GM18502 (cell line): ENCODE results near the gene ADAMTS12.

Experiments
- ATAC-seq: cut with Tn5 transposase; IDR thresholded peaks from one replicate; pipeline ENCODE4 v1.9.1; 2021; ENCODE audit warnings: mild to moderate bottlenecking; ENCODE audit not compliant: unreplicated experiment, poor library complexity

The ADAMTS12 gene

DNA sequence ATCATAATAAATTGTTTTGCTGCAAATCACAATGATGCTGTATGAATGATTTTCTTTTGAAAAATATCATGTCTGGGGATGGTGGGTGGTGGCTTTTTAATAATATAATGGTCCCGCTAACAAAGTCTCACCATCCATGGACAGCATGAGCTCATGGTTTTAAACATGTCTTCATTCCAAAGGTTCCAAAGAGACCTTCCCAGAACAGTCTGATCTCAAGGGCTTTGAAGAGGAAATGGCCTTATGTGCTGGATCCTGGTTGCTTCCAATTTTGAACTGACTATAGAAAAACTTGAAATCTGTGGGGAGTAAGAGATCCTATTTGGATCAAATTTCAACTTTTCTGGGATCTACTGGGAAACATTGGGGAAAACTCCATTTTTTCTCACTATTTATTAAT lies 121.8 kb downstream of the ADAMTS12 start:
- ATAC-seq = no peak

- no peak for ATAC-seq
These were observed 122.6 kb downstream of the ADAMTS12 start for GRCh38 chr5:33769196-33769595.

DNA sequence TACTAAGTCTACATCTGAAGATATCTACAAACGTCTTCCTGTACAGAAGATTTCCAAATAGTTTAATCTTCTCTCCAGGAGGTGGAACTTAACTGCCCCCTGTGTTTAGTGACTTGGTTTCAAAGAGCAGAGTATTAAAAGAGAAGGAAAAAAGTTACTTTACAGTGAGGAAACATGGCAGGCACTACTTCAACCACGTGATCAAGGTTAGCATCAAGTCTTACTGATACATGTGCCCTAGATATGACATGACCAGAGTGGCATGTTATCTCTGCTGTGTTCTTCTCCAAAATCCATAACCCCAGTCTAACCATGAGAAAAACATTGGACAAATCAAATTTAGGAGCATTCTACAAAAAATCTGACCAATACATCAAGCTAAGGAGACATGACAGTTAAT lies 125.8 kb downstream of the ADAMTS12 start:
- ATAC-seq = no peak

GRCh38 chr5:33764786-33765185 lies 127.0 kb downstream of the ADAMTS12 start:
- ATAC-seq = no peak

GRCh38 chr5:33763435-33763834 lies 128.4 kb downstream of the ADAMTS12 start:
- no peak for ATAC-seq

DNA sequence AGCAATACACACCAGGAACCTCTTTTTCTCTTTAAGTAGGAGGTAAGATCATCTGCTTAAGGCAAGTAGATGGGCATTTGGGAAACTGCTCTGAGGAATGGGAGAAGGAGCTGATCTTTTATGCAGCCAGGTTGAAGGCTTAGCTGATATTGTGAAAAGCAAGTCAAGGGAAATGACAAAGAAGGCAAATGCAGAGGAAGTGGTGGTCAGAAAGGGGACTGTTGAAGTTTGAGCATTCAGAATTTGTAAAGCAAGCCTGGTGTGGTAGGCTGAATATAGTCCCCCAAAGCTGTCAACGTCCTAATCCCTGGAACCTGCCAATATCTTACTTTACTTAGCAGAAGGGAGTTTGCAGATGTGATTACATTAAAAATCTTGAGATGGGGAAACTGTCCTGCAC lies 128.9 kb downstream of the ADAMTS12 start:
- no peak for ATAC-seq

GRCh38 chr5:33761139-33761538 lies 130.7 kb downstream of the ADAMTS12 start:
- no peak for ATAC-seq

DNA sequence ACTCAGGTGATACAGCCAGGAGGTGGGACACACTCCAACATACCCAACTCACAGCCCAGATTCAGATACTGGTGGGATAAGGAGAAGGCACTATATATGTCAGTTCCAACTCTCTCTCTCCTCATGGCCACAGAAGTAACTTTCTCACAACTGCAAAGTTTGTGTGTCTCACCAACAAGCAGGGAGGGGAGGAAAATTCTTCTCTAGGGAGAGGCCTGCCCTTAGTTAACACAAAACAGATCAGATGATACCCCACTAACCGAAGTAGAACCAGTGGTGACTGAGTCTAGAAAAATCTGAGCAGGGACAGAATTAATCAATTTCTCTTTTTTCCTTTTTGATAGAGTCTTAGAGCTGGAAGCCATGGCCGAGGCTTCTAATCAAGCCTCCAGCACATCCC lies 133.1 kb downstream of the ADAMTS12 start:
- no peak for ATAC-seq

DNA sequence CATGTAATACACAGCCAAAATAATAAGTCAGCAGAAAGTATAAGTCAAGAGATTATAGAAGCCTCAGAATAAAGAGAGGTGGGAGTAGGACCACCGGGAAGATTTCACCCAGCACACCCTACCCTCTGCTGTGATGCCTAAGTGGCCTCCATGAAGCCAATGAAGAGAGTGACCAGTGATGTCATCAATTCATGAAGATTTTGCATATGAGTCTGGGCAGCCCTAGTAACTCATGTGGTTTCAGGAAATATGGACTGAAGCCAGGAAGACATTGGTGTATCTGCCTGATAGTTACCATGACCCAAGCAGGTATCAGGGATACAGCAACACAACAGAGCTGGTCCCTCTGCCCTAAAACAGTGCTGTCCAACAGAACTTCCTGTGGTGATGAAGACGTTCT lies 135.3 kb downstream of the ADAMTS12 start:
- no peak for ATAC-seq

DNA sequence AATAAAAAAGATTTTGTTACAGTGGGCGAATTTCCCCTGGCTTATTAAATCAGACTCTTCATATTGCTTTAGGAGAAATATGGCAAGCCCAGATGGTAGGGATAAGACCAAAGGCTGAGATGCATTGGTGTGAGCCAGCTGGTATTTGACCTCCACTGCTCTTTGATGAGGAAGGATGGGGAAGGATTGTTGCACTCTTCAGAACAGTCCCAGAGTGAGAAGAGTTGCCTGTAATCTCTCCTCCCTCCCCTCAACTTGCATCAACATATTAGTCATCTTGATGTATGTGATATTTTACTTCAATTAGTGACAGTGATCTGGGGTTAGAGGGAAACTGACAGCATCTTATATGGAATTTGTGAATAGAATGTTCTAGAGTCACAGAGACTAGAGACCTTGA lies 136.6 kb downstream of the ADAMTS12 start:
- no peak for ATAC-seq

- ATAC-seq = no peak
These were observed 138.1 kb downstream of the ADAMTS12 start for GRCh38 chr5:33753704-33754103.

GRCh38 chr5:33748754-33749153 lies 143.0 kb downstream of the ADAMTS12 start:
- no peak for ATAC-seq

DNA sequence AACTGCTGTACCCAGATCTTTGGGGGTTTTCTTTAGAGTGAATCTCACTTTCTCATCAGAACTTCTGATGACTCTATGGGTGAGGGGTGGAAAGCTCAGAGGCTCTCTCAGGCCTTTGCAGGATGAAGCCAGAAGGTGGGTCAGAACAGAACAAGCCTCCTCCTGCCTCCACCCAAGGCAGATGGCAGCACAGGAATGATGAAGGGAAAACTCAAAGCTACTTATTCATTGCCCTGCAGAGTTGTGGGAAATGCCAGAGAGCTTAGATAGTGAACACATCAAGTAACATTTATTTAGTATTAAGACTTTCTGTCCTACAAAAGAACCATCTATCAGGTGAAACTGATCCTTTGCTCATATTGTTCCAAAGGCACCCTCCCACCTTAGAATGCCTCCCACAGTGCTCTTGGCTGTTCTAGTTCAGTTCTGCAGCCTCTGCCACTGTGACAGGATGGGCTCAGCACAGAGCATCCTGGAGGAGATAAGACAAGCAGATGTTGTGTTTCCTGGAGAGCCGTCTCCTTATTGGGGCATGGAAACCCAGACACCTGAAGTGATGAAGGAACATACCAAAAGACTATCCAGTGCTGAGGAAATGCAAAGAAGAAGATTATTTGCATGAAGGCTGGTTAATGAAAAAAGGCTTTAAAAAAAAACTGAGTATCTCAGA lies 146.6 kb downstream of the ADAMTS12 start:
- no peak for ATAC-seq

- no peak for ATAC-seq
These were observed 148.7 kb downstream of the ADAMTS12 start for GRCh38 chr5:33743099-33743498.

GRCh38 chr5:33742181-33742580 lies 149.6 kb downstream of the ADAMTS12 start:
- ATAC-seq = no peak

DNA sequence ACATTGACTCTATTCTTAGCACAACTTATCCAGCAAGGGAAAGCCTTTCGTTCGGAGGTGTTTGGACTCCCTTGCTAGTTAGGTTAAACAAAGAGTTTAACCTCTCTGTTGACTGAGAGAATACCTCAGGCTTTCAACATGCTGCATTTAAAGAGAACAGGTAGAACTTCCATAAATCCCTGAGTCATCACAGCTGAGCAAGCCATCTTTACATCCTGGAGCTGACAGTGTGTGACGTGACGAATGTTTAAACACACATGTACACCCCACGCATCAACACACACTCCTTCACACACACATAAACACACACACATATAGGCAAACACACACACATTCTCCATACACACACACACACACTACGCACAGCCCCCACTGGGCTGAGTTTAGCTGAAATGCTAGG lies 152.8 kb downstream of the ADAMTS12 start:
- no peak for ATAC-seq

- no peak for ATAC-seq
These were observed 153.7 kb downstream of the ADAMTS12 start for GRCh38 chr5:33738097-33738496.

GRCh38 chr5:33737697-33738096 lies 154.1 kb downstream of the ADAMTS12 start:
- ATAC-seq = no peak

DNA sequence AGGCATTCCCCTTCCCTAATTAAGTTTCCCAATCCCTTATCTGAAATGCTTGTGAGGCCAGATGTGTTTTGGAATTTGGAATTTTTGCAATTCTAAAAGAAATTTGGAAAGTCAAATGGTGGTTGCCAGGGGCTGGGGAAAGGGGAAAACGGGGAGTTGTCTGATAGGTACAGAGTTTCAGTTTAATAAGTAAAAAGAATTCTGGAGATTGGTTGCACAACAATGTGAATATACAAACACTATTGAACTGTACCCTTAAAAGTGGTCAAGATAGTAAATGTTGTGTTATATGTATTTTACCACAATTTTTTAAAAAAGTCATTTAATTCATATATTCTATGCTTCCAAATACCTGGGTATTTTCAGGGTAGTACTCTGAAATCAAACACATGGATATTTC lies 154.5 kb downstream of the ADAMTS12 start:
- no peak for ATAC-seq

GRCh38 chr5:33736510-33736909 lies 155.3 kb downstream of the ADAMTS12 start:
- no peak for ATAC-seq

DNA sequence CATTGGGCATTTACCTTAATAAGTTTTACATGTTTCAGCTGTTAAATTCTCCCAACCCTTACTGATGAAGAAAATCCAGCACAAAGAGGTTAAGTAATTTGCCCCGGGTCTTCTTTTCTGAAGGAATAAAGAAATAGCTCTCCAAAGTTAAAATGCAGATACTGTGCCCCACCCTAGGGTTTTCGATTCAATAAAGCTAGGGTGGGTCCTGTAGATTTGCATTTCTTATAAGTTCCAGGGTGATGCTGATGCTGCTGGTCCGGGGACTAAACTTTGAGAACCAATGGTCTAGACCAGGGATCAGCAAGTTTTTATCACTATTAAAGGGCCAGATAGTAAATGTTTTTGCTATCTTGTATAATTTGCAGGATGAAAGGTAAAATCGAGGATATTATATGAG lies 156.7 kb downstream of the ADAMTS12 start:
- ATAC-seq = no peak

DNA sequence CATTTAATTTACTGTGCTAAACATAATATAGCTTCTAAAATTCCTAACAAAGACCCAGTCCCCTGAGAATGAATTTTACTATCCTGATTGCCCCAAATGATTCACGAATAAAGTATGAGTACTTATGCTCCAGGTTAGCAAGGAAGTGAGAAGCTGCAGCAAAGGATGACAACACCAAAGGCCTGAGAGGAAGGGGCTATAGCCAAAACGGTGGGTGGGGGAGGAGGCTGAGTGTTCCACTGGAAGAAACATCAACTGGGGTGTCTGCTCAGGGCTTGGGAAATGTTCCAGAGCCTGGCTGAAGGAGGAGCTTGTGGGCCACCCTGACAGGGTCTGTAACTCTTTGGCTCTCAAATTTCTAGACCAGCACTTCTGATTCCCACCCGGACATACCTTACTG lies 157.3 kb downstream of the ADAMTS12 start:
- no peak for ATAC-seq

DNA sequence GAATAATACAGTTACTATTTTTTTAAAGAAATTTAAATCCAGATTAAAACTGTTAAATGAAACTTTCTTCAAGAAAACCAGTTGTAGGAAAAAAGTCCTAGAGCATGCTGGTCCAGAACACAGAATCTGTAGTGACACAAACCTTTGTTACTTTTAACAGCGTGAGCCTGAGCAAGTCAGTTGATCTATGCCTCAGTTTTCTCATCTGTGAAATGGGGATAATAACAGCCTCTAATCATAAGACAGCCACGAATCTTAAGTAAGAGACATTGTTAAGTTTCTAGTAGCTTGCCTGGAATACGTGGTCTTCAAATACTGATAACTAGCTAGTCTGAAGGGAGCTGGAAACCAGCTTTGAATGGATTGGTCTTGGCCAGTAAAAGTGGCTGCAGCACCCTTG lies 158.6 kb downstream of the ADAMTS12 start:
- ATAC-seq = no peak
